Occipital lobe (tissue), 2 donors: ENCODE results near the gene RARG. TPM values are rescaled to one million over a fixed set of nuclear protein-coding genes. Genes with fewer than 3 reads are reported as not detected.
"Not testable (repeated sequence)": the region's sequence is repeated elsewhere in the genome, so short reads cannot be mapped to it uniquely, and the experiment has no call there.

Source experiments
- DNase-seq: peaks from one replicate; lab custom pipeline; 2025; lab: John Stamatoyannopoulos, UW
- total RNA-seq: library from RNA; depleted of rRNA; stranded (reverse); fragments of >200 nt; gene quantifications from one replicate; pipeline ENCODE4 v1.2.3, GENCODE V29; 2014

The RARG gene
- total RNA-seq, 1 donor from 2014 or later = 7.6 TPM

DNA sequence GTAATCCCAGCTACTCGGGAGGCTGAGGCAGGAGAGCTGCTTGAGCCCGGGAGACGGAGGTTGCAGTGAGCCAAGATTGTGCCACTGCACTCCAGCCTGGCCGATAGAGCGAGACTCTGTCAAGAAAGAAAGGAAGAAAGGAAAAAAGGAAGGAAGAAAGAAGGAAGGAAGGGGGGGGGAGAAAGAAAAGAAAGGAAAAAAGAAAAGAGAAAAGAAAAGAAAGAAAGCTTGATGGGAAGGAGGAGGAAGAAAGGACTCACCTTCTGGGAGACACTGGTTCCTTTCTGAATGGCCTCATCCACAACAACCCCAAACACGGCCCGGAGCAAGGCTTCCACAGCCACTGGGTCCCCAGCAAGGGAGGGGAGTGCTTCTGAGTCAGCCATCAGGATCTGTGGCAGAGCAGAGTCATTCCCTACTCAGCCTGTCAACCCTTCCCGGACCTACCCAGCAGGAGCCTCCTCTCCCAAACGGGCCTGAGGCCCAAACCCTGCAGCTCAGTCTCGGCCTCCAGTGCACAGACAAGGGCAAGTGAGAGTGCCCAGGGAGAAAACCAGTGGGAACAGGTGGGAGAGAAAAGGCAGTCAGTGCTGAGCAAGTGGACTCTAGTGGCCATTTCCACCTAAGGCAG lies 58.8 kb downstream of the RARG start:
- no peak for DNase-seq

DNA sequence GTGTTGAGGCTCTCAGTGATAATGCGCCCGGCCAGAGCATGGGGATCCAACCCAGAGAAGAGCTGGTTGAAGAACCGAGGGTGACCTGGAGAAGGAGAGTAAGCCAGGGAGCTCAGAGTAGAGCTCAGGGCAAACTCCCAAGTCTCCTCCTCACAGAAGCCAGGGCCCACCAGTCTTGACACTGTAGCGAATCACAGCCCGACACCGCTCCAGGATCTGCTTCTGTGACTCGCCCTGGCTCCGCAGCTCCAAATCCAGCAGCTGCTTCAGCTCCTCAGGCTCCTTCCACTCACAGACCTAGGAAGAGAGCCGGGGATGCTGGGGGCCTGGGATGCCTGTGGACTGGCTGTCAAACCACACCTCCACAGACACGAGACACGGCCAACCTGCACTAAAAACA lies 59.7 kb downstream of the RARG start:
- DNase-seq = no peak

DNA sequence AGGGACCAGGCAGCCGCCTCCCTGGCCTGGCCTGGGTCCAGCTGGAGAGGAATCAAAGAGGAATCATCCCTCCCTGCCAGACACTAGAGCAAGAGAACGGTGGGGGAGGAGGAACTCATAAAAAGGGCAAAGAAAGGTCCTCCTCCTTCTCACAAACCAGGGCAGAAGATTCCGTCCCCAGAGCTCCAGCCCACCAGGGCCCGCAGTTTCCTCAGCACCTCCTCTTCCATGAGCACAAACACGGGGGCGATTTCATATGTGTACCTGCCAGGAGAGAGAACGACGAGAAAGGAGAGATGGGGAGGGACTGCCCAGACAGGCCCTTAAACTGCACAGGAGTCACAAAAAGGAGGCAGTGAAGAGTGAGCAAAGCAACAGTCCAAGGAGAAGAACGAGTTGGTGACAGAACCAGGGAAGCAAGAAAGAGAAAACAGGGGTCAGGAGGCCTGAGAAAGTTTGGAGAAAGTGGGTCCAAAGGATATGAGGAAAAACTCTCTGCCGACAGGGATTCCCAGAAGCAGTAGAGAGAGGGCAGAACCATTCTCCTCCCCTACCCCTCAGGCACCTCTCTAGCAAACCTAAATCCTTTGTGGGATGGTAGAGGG lies 60.2 kb downstream of the RARG start:
- DNase-seq = no peak

DNA sequence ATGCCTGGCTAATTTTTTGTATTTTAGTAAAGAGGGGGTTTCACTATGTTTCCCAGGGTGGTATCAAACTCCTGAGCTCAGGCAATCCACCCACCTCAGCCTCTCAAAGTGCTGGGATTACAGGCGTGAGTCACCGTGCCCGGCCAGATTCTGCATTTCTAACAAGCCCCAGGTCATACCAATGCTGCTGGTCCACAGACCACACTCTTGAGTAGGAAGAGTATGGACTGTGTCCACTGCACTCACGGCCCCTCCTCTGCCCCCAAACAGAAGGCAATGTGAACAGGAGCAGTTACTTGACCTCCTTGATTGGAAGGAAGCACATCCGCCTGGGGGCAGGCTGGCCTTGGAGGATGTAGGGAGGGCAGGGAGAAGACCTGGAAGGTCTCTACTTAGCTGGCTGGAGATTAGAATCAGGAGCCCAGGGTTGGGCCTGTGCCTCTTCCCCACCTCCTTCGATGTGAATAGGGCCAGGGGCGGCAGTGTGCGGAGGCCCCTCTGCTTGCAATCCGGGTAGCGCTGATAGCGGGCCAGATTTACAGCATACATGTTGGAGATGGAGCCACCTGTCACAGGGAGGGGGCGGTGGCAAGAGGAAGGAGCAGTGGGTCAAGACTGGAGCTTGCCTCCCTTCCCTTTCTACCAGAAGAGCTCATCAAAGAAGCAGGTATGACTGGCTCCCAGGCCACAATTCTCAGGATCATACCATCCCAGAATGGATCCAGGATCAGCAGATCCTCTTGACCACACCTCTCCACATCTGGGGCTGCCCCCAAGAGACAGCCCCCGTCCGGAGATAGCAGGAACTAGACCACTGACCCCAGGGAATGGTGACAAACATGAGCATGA lies 60.9 kb downstream of the RARG start:
- DNase-seq = no peak

DNA sequence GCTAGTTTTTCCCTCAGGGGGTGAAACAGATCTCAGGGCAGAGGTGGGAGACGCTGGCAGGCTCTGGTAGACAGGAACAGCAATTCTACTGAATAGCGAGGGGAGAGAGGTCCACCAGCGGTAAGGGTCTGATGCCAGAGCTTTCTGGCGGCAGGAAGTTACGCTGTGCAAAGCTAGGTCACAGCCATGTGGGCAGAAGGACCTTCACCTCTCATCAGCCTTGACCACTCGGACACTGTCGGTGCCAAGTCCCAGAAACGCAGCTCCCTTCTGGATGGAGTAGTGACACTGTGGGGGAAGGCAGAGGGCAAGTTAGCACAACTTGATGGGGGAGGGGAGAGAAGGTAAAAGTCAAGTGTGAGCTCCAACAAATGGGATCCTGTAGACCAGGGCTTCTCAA lies 61.8 kb downstream of the RARG start:
- no peak for DNase-seq

DNA sequence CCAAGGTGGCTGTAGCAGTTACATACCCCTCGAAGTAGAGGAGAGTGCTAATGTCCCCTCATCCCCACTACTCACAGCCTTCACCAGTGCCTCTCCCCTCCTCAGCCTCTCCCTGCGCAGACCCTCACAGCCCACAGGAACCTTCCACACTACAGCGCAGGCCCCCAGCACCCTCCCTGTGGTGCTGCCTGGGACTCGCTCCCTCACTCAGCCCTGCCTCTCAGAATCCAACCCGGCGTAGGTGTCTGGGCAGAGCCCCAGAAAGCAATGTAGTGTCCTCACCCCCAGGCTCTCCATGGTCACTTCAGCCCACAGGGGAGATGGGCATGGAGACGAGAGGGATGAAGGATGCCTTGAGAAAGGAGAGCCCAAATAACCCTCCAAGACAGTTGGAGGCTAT lies 62.4 kb downstream of the RARG start:
- no peak for DNase-seq

DNA sequence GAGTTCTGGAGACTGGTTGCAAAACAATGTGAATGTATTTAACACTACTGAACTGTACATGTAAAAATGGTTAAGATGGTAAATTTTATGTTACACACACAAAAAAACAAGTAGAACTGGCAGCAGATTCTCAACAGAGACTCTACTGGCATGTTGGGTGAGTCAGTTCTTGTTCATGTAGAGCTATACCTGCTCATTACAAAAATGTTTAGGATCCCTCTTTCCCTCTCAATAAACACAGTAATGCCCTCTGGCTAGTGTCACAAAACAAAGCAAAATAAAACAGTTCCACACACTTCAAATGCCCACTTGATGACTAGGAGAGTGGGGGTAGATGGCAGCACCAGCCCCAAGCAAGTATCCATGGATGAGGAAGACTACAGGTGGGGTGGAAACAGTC lies 65.2 kb downstream of the RARG start:
- no peak for DNase-seq

DNA sequence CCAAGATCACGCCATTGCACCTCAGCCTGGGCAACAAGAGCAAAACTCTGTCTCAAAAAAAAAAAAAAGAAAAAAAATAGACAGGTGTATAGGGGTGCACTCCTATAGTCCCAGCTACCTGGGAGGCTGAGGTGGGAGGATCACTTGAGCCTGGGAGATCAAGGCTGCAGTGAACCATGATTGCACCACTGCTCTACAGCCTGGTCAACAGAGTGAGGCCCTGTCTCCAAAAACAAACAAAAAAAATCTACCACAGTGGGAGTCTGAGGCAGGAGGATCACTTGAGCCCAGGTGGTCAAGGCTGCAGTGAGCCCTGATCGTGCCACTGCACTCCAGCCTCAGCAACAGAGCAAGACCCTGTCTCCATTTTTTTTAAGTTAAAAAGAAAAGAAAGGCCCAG lies 69.0 kb downstream of the RARG start:
- DNase-seq = not testable (repeated sequence)

DNA sequence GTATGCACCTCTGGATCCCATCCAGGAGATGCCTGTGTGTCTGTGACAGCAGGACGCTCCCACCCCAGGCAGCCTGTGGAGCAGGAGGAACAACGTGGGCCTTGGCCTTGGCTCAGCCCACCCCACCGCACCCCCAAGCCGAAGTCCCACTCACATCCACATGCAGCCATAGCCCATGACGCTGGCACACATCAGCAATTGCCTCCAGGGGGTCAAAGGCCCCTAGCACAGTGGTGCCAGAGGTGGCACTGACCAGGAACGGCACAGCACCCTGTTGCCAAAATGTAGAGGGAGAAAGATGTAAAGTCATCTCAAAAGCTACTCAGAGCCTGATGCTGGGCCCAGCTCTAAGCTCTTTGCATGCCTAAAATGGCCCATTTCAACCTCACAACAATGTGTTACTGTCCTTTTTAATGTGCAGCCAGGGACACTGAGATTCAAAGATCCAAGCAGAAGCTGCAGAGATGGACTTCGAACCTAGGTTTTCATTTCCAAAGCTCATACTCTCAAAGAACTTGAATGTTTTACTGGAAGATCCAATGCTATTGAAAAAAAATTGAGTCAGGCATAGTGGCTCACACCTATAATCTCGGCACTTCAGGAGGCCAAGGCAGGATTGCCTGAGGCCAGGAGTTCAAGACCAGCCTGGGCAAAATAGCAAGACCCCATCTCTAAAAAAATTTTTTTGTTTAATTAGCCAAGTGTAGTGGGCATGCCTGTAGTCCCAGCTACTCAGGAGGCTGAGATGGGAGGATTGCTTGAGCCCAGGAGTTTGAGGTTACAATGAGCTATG lies 70.7 kb downstream of the RARG start:
- DNase-seq = no peak

DNA sequence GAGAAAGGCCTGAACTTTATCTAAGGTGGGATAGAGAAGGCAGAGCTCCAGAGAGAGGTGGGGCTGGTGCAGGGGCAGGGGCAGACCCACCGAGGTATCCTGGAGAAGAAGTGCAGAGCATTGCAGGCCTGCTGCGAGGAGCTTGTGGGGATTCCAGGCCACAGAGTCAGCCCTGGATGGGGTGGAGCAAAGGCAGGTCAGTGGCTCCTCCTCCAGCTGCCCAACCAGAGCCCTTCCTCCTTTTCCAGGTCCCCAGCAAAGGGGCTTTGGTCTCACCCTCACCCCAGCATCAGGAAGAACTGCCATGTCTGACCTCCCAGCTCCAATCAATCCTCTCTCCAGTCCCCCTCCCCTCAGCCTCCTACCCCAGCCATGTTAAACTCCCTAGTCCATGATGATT lies 71.3 kb downstream of the RARG start:
- DNase-seq = no peak

Other genes starting within 250 kb of the RARG start
- 1,381 TPM for gene EIF4B, start 225.8 kb downstream of the RARG start, total RNA-seq
- gene TNS2, start 182.1 kb downstream of the RARG start, total RNA-seq = 11.1 TPM
- 29.6 TPM for gene SPRYD3, start 152.8 kb downstream of the RARG start, total RNA-seq
- 6.2 TPM for gene IGFBP6, start 134.5 kb downstream of the RARG start, total RNA-seq
- not detected for gene SOAT2, start 128.7 kb downstream of the RARG start, total RNA-seq
- gene ZNF740, start 51.5 kb downstream of the RARG start, total RNA-seq = 19.7 TPM
- 26.0 TPM for gene CSAD, start 51.3 kb downstream of the RARG start, total RNA-seq
- not detected for gene ITGB7, start 25.0 kb downstream of the RARG start, total RNA-seq
- 1.7 TPM for gene ESPL1, start 36.1 kb upstream of the RARG start, total RNA-seq
- 423 TPM for gene PFDN5, start 63.3 kb upstream of the RARG start, total RNA-seq
- gene MYG1, start 67.5 kb upstream of the RARG start, total RNA-seq = 39.5 TPM
- 28.9 TPM for gene AAAS, start 89.4 kb upstream of the RARG start, total RNA-seq
- gene SP7, start 104.1 kb upstream of the RARG start, total RNA-seq = not detected
- gene SP1, start 148.0 kb upstream of the RARG start, total RNA-seq = 14.8 TPM
- not detected for gene AMHR2, start 191.6 kb upstream of the RARG start, total RNA-seq
- gene PRR13, start 209.5 kb upstream of the RARG start, total RNA-seq = 5.9 TPM
- gene PCBP2, start 219.9 kb upstream of the RARG start, total RNA-seq = 181 TPM